ENCODE measurements around the gene ANAPC2. TPM values are rescaled to one million over a fixed set of nuclear protein-coding genes. Genes with fewer than 3 reads are reported as not detected.

Gene ANAPC2
- total RNA-seq, 1 donor from 2014 or later = 73.2 TPM

- peak overlapping the region; percentile 53 for H3K4me3 Mint-ChIP-seq (ENCODE audit: low read depth)
- peak overlapping the region; percentile 92 for H3K27ac Mint-ChIP-seq
- H3K4me1 Mint-ChIP-seq (ENCODE audit: low read depth) = peaks cover 10% of the 10 kb centered on the region
- H3K9me3 Mint-ChIP-seq (ENCODE audit: low read depth) = no peaks in the 10 kb centered on the region
- DNase-seq (ENCODE audit: low spot score, unreplicated experiment) = no peak
- H3K36me3 Mint-ChIP-seq (ENCODE audit: insufficient read depth) = peaks cover 3% of the 10 kb centered on the region
- H3K27me3 Mint-ChIP-seq = no peaks in the 10 kb centered on the region
- TF ChIP-seq CTCF (IDR thresholded peaks at IDR 0.05; ENCODE audit: unreplicated experiment) = no peak
Observed at GRCh38 chr9:137218212-137218753, 29.9 kb upstream of the ANAPC2 start.

- Mint-ChIP-seq H3K9me3 (ENCODE audit: low read depth) (no peaks in the 10 kb centered on the region), H3K4me3 (ENCODE audit: low read depth) (no peak overlapping the region), H3K27ac (no peak overlapping the region), H3K36me3 (ENCODE audit: insufficient read depth) (peaks cover 3% of the 10 kb centered on the region), H3K27me3 (no peaks in the 10 kb centered on the region), H3K4me1 (ENCODE audit: low read depth) (peaks cover 10% of the 10 kb centered on the region)
- DNase-seq (ENCODE audit: low spot score, unreplicated experiment) = no peak
- no peak for TF ChIP-seq CTCF (IDR thresholded peaks at IDR 0.05; ENCODE audit: unreplicated experiment)
Observed at GRCh38 chr9:137217276-137218211, 29.2 kb upstream of the ANAPC2 start.

- H3K9me3 Mint-ChIP-seq (ENCODE audit: low read depth) = no peaks in the 10 kb centered on the region
- no peaks in the 10 kb centered on the region for H3K27me3 Mint-ChIP-seq
- no peak for DNase-seq (ENCODE audit: low spot score, unreplicated experiment)
- peaks cover 10% of the 10 kb centered on the region for H3K4me1 Mint-ChIP-seq (ENCODE audit: low read depth)
- H3K4me3 Mint-ChIP-seq (ENCODE audit: low read depth) = no peak overlapping the region
- no peak for TF ChIP-seq CTCF (IDR thresholded peaks at IDR 0.05; ENCODE audit: unreplicated experiment)
- peaks cover 3% of the 10 kb centered on the region for H3K36me3 Mint-ChIP-seq (ENCODE audit: insufficient read depth)
- no peak overlapping the region for H3K27ac Mint-ChIP-seq
Observed at GRCh38 chr9:137216188-137216965, 28.0 kb upstream of the ANAPC2 start.

- TF ChIP-seq CTCF (IDR thresholded peaks at IDR 0.05; ENCODE audit: unreplicated experiment) = no peak
- no peak for DNase-seq (ENCODE audit: low spot score, unreplicated experiment)
- Mint-ChIP-seq H3K4me1 (ENCODE audit: low read depth) (peaks cover 10% of the 10 kb centered on the region), H3K4me3 (ENCODE audit: low read depth) (no peak overlapping the region), H3K36me3 (ENCODE audit: insufficient read depth) (peaks cover 4% of the 10 kb centered on the region), H3K27ac (no peak overlapping the region), H3K9me3 (ENCODE audit: low read depth) (no peaks in the 10 kb centered on the region), H3K27me3 (no peaks in the 10 kb centered on the region)
Observed at GRCh38 chr9:137215196-137215986, 27.0 kb upstream of the ANAPC2 start.
